Activated CD4-positive, alpha-beta memory T cell treated with anti-CD3 and anti-CD28 coated beads, Interleukin-2, amount 10 ng/mL, durations not matched to agents 7 days and 5 days (primary cell): ENCODE data around the gene CMTM5. TPM values are rescaled to one million over a fixed set of nuclear protein-coding genes. Genes with fewer than 3 reads are reported as not detected.

ENCODE experiments used
- CTCF ChIA-PET: fragments of 350-600 bp; sonication (Branson Sonifier 250); formaldehyde crosslinking; loops from one replicate; lab custom pipeline; 2021; ENCODE audit warnings: antibody characterized with exemption, inconsistent platforms; lab: Charles Lee
- POLR2A ChIA-PET: fragments of 350-600 bp; sonication (Branson Sonifier 250); formaldehyde crosslinking; loops from one replicate; lab custom pipeline; 2021; ENCODE audit warnings: antibody characterized with exemption; lab: Charles Lee
- DNase-seq: peaks from one replicate; pipeline ENCODE4 v3.0.0-alpha.2; 2020
- H3K27ac Mint-ChIP-seq: one replicate; pipeline ENCODE4 v1.8.0; 2021; ENCODE audit warnings: mild to moderate bottlenecking, mixed read lengths
- H3K27me3 Mint-ChIP-seq: one replicate; pipeline ENCODE4 v1.8.0; 2021; ENCODE audit warnings: mixed read lengths
- H3K36me3 Mint-ChIP-seq: one replicate; pipeline ENCODE4 v1.8.0; 2021; ENCODE audit warnings: low read depth, mixed read lengths
- H3K4me1 Mint-ChIP-seq: one replicate; pipeline ENCODE4 v1.8.0; 2021; ENCODE audit warnings: mixed read lengths
- H3K4me3 Mint-ChIP-seq: one replicate; pipeline ENCODE4 v1.8.0; 2021; ENCODE audit warnings: mild to moderate bottlenecking, mixed read lengths
- H3K9me3 Mint-ChIP-seq: one replicate; pipeline ENCODE4 v1.8.0; 2021; ENCODE audit warnings: mixed read lengths
- total RNA-seq, 2 experiments: library from RNA; stranded (reverse); gene quantifications; one replicate each; pipeline ENCODE4 v1.2.3, GENCODE V29; 2021

CMTM5 gene
- total RNA-seq, 2 experiments from 2014 or later, result not detected

DNA sequence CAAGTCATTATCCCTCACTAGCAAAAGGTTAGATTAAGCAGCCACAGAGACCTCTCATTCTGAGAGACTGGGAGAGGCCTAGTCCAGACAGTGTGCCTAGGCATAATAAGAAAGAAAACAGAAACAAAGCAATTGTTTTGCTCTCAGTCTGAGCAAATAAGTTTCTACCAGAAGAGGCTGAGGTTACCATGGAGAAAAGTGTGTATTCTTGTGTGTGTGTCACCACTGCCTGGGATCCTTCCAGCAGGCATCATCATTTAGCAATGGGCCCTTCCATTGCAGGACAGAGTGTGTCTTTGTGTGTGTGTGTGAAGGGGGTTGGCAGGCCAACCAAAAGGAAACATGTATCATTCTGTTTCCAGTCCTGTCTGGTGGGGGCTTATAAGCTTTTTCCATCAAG is 15.5 kb upstream of the CMTM5 start:
- POLR2A ChIA-PET, result interaction anchor here (1.2 kb wide), 1 partner anchor 10 kb away, joined by 3 read pairs; no protein-coding TSS in a partner anchor
- CTCF ChIA-PET, result interaction anchor here (1.1 kb wide), 1 partner anchor 19 kb away, joined by 4 read pairs; no protein-coding TSS in a partner anchor
- H3K27me3 Mint-ChIP-seq, result peaks cover 20% of the 10 kb centered on the region
- DNase-seq, result no peak
- H3K36me3 Mint-ChIP-seq, result no peaks in the 10 kb centered on the region
- no peaks in the 10 kb centered on the region for H3K9me3 Mint-ChIP-seq
- no peak overlapping the region for H3K27ac Mint-ChIP-seq
- H3K4me1 Mint-ChIP-seq, result peaks cover 3% of the 10 kb centered on the region
- no peak overlapping the region for H3K4me3 Mint-ChIP-seq

DNA sequence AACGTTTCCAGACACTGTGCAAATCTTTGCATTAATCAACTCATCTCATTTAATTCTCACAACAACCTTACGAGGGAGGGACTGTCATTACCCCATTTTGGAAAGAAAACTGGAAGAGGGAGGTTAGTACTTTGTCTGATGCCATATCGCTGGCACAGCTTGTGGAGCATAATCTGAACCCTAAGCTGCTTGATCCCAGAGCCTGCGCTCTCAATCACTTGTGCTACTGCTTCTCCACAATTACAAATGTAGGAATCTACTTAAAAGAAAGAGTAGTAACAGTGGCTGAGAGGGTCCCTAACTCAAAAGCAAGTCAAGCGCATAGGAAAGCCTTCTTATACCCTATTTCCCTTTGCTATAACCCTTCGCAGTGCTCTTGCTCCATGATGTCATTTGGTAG is 15.1 kb upstream of the CMTM5 start:
- POLR2A ChIA-PET, result interaction anchor here (1.1 to 1.2 kb wide), 2 partner anchors 8 to 9 kb away, joined by 3 to 4 read pairs; no protein-coding TSS in a partner anchor
- Mint-ChIP-seq H3K27me3 (peaks cover 22% of the 10 kb centered on the region), H3K36me3 (no peaks in the 10 kb centered on the region), H3K27ac (no peak overlapping the region), H3K4me1 (peaks cover 3% of the 10 kb centered on the region), H3K4me3 (no peak overlapping the region), H3K9me3 (no peaks in the 10 kb centered on the region)
- CTCF ChIA-PET, result interaction anchor here (0.6 to 1.1 kb wide), 2 partner anchors 18 to 217 kb away, joined by 3 to 4 read pairs; no protein-coding TSS in a partner anchor
- DNase-seq, result no peak

DNA sequence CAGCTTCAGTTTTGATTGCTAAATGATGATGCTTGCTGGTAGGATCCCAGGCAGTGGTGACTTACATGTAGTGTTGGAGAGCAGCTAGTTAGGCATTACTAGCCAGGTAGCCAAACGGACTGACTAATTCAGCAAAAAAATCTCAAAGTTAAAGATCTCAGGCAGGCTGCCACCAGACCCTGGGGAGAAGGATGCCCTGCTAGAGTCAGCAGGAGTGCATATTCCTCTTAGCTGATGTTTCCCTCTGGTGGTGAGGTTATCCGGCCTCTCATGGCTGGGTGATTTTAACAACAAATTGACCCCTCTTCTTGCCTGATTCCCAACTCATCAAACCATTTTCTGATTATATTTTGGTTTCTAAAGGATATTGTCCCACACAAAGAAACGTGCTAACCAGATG is 14.6 kb upstream of the CMTM5 start:
- POLR2A ChIA-PET, result interaction anchor here (1.1 to 1.2 kb wide), 2 partner anchors 8 to 9 kb away, joined by 3 to 4 read pairs; no protein-coding TSS in a partner anchor
- H3K9me3 Mint-ChIP-seq, result no peaks in the 10 kb centered on the region

DNA sequence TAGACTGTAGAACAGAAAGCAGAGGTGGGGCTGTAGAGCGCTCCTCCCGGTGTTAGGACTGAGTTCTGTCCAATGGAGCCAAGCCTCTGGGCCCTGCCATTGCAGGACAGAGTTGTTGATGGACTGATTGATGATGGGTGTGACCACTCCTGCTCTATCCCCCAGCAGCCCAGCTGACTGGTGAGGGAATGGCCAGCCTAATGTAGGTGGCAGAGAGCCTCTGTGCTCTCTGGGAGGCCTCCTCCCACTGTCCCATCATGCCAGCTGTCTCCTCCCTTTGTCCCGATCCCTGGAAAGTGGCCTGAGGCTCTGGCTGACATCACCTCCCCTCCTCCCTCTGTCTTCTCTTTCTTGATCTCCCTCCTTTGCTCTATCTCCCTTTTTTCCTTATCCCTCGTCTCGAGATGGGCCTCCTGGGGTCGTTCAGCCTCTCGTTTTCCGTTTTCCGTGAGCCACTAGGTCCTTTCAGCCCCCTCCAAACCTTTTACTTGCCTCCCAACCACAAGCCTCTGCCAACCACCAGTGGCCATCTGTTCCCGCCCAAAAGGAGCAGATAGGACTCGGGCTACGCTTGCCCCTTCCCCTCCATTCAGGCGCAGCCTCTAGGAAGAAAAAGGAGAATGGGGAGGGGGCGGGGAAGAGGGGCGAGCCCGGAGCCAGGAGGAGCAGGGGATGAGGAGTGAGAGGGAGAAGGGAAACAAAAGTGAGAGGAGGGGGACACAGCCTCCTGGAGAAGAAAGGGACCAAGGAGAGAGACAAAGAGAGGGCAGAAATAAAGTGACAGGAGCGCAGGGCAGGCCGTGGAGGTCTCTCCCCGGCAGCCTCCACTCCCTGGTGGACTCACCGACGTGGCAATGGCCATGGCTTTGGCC is 12.4 kb upstream of the CMTM5 start:
- ChIA-PET POLR2A (no interaction called here), CTCF (interaction anchor here (1.1 kb wide), 1 partner anchor 15 kb away, joined by 3 read pairs; no protein-coding TSS in a partner anchor)
- no peak overlapping the region for H3K4me3 Mint-ChIP-seq
- no peaks in the 10 kb centered on the region for H3K36me3 Mint-ChIP-seq
- peaks cover 38% of the 10 kb centered on the region for H3K27me3 Mint-ChIP-seq
- DNase-seq, result no peak
- peaks cover 3% of the 10 kb centered on the region for H3K4me1 Mint-ChIP-seq
- no peak overlapping the region for H3K27ac Mint-ChIP-seq
- no peaks in the 10 kb centered on the region for H3K9me3 Mint-ChIP-seq

More for the DNA sequence above, 14.6 kb upstream of the CMTM5 start:
- no peak overlapping the region for H3K4me3 Mint-ChIP-seq
- peaks cover 3% of the 10 kb centered on the region for H3K4me1 Mint-ChIP-seq
- no peaks in the 10 kb centered on the region for H3K36me3 Mint-ChIP-seq
- DNase-seq, result no peak
- H3K27me3 Mint-ChIP-seq, result peaks cover 26% of the 10 kb centered on the region
- no peak overlapping the region for H3K27ac Mint-ChIP-seq
- CTCF ChIA-PET, result interaction anchor here (0.6 to 1.1 kb wide), 3 partner anchors 18 to 273 kb away, joined by 3 to 4 read pairs (median 3); no protein-coding TSS in a partner anchor

DNA sequence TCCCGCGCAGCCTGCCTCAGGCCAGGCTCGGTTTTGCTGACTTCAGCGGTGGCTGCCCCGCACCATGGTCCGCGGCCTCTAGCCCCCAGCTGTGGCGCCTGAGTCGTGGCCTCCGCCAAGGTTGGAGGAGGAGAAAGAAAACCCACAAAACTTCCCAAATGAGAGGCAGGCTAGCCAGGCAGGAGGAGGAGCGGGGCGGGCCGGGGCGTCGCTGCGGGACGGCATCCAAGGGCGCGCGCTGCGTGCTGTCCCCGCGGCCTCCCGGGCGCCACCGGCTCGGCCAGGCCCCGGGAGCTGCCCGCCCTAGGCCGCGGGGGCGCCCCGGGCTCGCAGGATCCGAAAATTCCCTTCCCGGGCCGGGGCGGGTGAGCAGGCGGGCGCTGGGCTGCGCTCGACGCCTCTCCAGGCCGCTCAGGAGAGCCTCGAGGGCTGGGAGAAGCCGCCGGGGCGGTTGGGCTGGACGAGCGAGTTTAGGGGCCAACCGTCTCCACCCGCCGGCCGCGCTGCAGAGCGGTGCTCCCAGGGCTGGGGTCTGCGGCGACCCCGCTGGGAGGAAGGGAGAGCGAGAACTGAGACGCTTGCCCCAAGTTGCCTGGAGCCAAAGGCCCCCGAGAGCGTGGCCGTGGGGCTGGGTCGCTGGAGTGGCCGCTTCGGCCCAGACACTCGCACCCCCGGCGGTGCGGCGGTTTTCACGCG is 11.7 kb upstream of the CMTM5 start, which contains the start of gene EFS:
Gene EFS (minus strand): TSS at position 137 of the 696 bp plus-strand sequence. CDS start 147 bp downstream, outside the sequence.
- H3K27ac Mint-ChIP-seq, result no peak within 1 kb of the TSS
- peaks cover 38% of the 10 kb centered on the region for H3K27me3 Mint-ChIP-seq

DNA sequence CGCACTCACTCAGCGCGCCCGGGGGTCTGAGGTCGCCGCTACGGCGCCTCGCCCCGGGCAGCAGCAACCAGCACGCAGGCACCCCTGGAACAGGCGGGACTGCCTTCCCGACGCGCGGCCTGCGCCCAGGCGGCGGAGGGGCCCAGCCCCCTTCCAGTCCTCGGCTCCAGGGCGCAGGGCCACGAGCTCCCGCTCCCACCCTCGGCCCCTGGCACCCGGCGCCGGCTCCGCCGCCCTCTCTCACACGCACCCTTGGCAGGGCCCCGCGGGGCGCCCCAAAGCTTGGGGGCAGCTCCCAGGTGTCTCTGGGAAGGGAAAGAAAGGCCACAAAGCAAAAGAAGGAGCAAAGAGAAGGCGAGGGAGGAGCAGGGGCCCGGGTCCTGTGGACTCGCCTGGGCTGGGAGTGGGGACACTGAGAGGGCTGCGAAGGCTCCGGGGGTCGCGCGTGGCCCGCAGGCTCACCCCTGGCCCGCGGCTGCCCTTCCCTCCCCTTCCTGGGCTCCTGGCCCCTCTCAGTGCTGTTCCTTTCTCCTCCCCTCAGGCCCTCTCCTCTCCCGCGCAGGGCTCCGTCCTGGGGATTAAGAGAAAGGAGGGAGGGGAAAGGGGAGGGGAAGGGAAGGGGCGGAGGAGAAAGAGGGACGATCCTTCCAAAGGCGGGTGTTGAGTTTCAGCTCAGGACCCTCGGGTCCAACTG is 11.0 kb upstream of the CMTM5 start:
- DNase-seq, result no peak
- Mint-ChIP-seq H3K27ac (no peak overlapping the region), H3K9me3 (no peaks in the 10 kb centered on the region), H3K4me3 (no peak overlapping the region), H3K27me3 (peaks cover 38% of the 10 kb centered on the region), H3K36me3 (no peaks in the 10 kb centered on the region), H3K4me1 (peaks cover 2% of the 10 kb centered on the region)
- ChIA-PET CTCF (interaction anchor here (1.1 kb wide), 1 partner anchor 14 kb away, joined by 3 read pairs; no protein-coding TSS in a partner anchor), POLR2A (no interaction called here)

More for the DNA sequence above, 11.7 kb upstream of the CMTM5 start, which contains the start of gene EFS:
- Mint-ChIP-seq H3K36me3 (no peaks in the 10 kb centered on the region), H3K4me1 (peaks cover 3% of the 10 kb centered on the region), H3K4me3 (no peak within 1 kb of the TSS), H3K9me3 (no peaks in the 10 kb centered on the region)
- POLR2A ChIA-PET, result no interaction called here
- CTCF ChIA-PET, result interaction anchor here (1.1 kb wide), 1 partner anchor 15 kb away, joined by 3 read pairs; no protein-coding TSS in a partner anchor
- no peak for DNase-seq

DNA sequence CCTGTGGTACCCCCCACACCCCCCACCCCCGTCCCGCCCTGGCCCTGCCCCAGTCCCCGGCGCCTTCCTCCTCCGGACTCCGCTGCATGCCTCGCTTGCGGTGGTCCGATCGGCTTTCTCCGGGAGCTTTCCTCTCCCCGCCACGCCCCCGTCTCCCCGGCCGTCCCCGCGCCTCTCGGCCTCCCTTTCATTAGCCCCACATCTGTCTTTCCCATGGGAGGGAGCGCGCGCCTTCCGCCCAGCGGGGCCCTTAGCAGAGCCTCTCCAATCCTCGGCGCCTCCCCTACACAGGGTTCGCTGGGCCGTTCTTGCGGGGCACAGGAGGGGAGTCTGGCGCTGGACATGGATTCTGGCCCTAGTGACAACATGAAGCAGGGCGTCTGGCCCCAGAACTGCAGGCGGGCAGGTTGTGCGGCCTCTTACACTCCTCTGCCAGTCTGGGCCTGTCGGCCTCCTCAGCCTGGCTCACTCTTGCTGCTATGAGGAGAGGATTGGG is 10.4 kb upstream of the CMTM5 start:
- POLR2A ChIA-PET, result no interaction called here
- H3K9me3 Mint-ChIP-seq, result no peaks in the 10 kb centered on the region
- no peak overlapping the region for H3K4me3 Mint-ChIP-seq
- H3K36me3 Mint-ChIP-seq, result no peaks in the 10 kb centered on the region
- H3K4me1 Mint-ChIP-seq, result peaks cover under 1% of the 10 kb centered on the region
- H3K27me3 Mint-ChIP-seq, result peaks cover 39% of the 10 kb centered on the region
- H3K27ac Mint-ChIP-seq, result no peak overlapping the region
- CTCF ChIA-PET, result no interaction called here
- no peak for DNase-seq

DNA sequence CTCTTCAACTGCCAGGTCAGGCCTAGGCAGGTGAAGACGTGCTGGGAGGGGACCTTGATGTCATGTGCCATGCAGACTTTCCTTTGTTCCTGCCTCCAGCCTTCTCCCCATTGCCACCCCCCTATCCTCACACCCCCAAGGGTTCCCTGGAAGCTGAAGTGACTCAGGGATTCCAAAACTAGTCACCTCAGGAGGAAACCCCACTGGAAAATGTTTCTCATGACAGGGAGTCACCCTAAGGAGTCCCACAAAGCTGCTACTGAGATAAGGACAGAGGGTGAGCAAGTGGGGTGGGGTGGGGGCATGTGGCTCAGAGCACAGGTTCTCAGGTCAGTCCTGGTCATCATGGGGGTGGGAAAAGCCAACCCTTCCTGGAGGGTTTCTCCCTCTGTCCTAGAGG is 6.6 kb upstream of the CMTM5 start:
- Mint-ChIP-seq H3K4me1 (peaks cover 4% of the 10 kb centered on the region), H3K36me3 (no peaks in the 10 kb centered on the region), H3K27me3 (peaks cover 21% of the 10 kb centered on the region), H3K4me3 (no peak overlapping the region), H3K9me3 (no peaks in the 10 kb centered on the region), H3K27ac (no peak overlapping the region)
- ChIA-PET CTCF (interaction anchor here (1.3 kb wide), 1 partner anchor 10 kb away, joined by 6 read pairs; no protein-coding TSS in a partner anchor), POLR2A (interaction anchor here (1.5 kb wide), 1 partner anchor 8 kb away, joined by 3 read pairs; no protein-coding TSS in a partner anchor)
- DNase-seq, result no peak

DNA sequence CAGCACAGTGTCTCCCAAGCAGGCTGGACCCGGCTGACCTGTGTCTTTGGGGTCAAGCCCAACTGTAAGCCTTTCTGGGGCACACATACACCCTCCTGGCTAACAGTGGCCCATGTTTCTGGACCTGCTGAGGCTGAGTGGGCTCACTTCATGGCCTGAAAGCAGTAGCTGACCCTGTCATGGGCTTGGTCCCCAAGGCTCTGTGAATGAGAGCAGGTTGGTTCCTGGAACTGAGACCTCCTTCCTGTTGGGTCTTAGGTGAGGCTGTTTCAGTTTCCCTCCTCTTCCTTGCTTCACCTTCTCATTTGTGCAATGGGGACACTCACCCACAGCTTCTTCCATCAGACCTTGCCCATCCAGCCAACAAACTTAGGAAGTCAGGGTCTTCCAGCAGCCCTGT is 5.0 kb upstream of the CMTM5 start:
- POLR2A ChIA-PET, result no interaction called here
- Mint-ChIP-seq H3K4me3 (no peak overlapping the region), H3K36me3 (no peaks in the 10 kb centered on the region), H3K27me3 (peaks cover 17% of the 10 kb centered on the region), H3K27ac (no peak overlapping the region), H3K4me1 (peaks cover 4% of the 10 kb centered on the region), H3K9me3 (no peaks in the 10 kb centered on the region)
- no peak for DNase-seq
- CTCF ChIA-PET, result no interaction called here

DNA sequence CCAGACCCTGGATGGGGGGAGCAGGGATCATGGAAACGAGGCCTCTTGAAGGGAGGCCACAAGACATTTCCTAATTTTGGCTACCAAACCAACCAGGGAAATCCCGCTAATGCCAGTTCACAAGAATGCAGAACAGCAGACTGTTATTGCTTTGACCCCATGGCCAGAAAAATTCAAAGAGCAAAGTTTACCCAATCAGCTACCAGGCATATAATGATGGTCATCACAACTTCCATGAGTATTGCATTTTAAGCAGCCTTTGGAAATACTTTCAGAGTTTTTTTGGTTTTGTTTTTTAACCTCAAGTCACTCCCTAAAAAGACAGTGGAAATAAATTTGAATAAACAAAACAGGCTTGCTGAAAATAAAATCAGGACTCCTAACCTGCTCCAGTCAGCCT is 4.3 kb upstream of the CMTM5 start, which contains the start of gene IL25:
Gene IL25 (plus strand): TSS at position 301 of the 400 bp plus-strand sequence.
- peaks cover 4% of the 10 kb centered on the region for H3K4me1 Mint-ChIP-seq
- no peak for DNase-seq
- no peaks in the 10 kb centered on the region for H3K36me3 Mint-ChIP-seq
- ChIA-PET CTCF (no interaction called here), POLR2A (no interaction called here)
- H3K27ac Mint-ChIP-seq, result no peak within 1 kb of the TSS
- H3K9me3 Mint-ChIP-seq, result no peaks in the 10 kb centered on the region
- no peak within 1 kb of the TSS for H3K4me3 Mint-ChIP-seq
- peaks cover 12% of the 10 kb centered on the region for H3K27me3 Mint-ChIP-seq

DNA sequence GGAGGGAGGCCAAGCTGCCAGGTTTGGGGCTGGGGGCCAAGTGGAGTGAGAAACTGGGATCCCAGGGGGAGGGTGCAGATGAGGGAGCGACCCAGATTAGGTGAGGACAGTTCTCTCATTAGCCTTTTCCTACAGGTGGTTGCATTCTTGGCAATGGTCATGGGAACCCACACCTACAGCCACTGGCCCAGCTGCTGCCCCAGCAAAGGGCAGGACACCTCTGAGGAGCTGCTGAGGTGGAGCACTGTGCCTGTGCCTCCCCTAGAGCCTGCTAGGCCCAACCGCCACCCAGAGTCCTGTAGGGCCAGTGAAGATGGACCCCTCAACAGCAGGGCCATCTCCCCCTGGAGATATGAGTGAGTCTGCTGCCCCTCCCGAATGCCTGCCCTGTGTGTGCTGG is 3.8 kb upstream of the CMTM5 start:
- no peaks in the 10 kb centered on the region for H3K36me3 Mint-ChIP-seq
- H3K4me1 Mint-ChIP-seq, result peaks cover 4% of the 10 kb centered on the region
- no peak overlapping the region for H3K27ac Mint-ChIP-seq
- no peaks in the 10 kb centered on the region for H3K9me3 Mint-ChIP-seq
- DNase-seq, result no peak
- no peak overlapping the region for H3K4me3 Mint-ChIP-seq
- peaks cover 8% of the 10 kb centered on the region for H3K27me3 Mint-ChIP-seq
- ChIA-PET POLR2A (no interaction called here), CTCF (no interaction called here)
